ENCODE data around the gene OCIAD1.
"Not testable (repeated sequence)": the region's sequence is repeated elsewhere in the genome, so short reads cannot be mapped to it uniquely, and the experiment has no call there.

The OCIAD1 gene

GRCh38 chr4:48830706-48831531 lies at the start of gene OCIAD1:
OCIAD1 (plus strand) TSS chr4:48831088; CDS start chr4:48832625, 1,537 bp downstream.
- DNase-seq (ENCODE audit: low spot score), result peak; percentile 99

GRCh38 chr4:48781968-48782367 lies 48.9 kb upstream of the OCIAD1 start:
- no peak for DNase-seq (ENCODE audit: low spot score)

- DNase-seq (ENCODE audit: low spot score), result no peak
Observed at GRCh38 chr4:48785302-48785701, 45.6 kb upstream of the OCIAD1 start.

GRCh38 chr4:48786549-48786948 lies 44.3 kb upstream of the OCIAD1 start:
- no peak for DNase-seq (ENCODE audit: low spot score)

- no peak for DNase-seq (ENCODE audit: low spot score)
Observed at GRCh38 chr4:48787056-48787455, 43.8 kb upstream of the OCIAD1 start.

- DNase-seq (ENCODE audit: low spot score), result no peak
Observed at GRCh38 chr4:48790561-48790960, 40.3 kb upstream of the OCIAD1 start.

GRCh38 chr4:48791313-48791712 lies 39.6 kb upstream of the OCIAD1 start:
- no peak for DNase-seq (ENCODE audit: low spot score)

- no peak for DNase-seq (ENCODE audit: low spot score)
Observed at GRCh38 chr4:48792348-48793006, 38.4 kb upstream of the OCIAD1 start.

- no peak for DNase-seq (ENCODE audit: low spot score)
Observed at GRCh38 chr4:48795108-48795507, 35.8 kb upstream of the OCIAD1 start.

- no peak for DNase-seq (ENCODE audit: low spot score)
Observed at GRCh38 chr4:48796191-48796926, 34.5 kb upstream of the OCIAD1 start.

- no peak for DNase-seq (ENCODE audit: low spot score)
Observed at GRCh38 chr4:48796927-48797679, 33.8 kb upstream of the OCIAD1 start.

- no peak for DNase-seq (ENCODE audit: low spot score)
Observed at GRCh38 chr4:48798117-48798516, 32.8 kb upstream of the OCIAD1 start.

- DNase-seq (ENCODE audit: low spot score), result peak; percentile 32
Observed at GRCh38 chr4:48799157-48799556, 31.7 kb upstream of the OCIAD1 start.

- not testable (repeated sequence) for DNase-seq (ENCODE audit: low spot score)
Observed at GRCh38 chr4:48800155-48800554, 30.7 kb upstream of the OCIAD1 start.

- DNase-seq (ENCODE audit: low spot score), result no peak
Observed at GRCh38 chr4:48801016-48801715, 29.7 kb upstream of the OCIAD1 start.

- no peak for DNase-seq (ENCODE audit: low spot score)
Observed at GRCh38 chr4:48804584-48805301, 26.1 kb upstream of the OCIAD1 start.

- DNase-seq (ENCODE audit: low spot score), result no peak
Observed at GRCh38 chr4:48812866-48813265, 18.0 kb upstream of the OCIAD1 start.

GRCh38 chr4:48813964-48814363 lies 16.9 kb upstream of the OCIAD1 start:
- DNase-seq (ENCODE audit: low spot score), result no peak

GRCh38 chr4:48815483-48815882 lies 15.4 kb upstream of the OCIAD1 start:
- no peak for DNase-seq (ENCODE audit: low spot score)

GRCh38 chr4:48816297-48816696 lies 14.6 kb upstream of the OCIAD1 start:
- not testable (repeated sequence) for DNase-seq (ENCODE audit: low spot score)

- no peak for DNase-seq (ENCODE audit: low spot score)
Observed at GRCh38 chr4:48816971-48817370, 13.9 kb upstream of the OCIAD1 start.
